GM18858 (cell line): ENCODE measurements around the gene LENEP.

Experiments used
- ATAC-seq: cut with Tn5 transposase; IDR thresholded peaks from one replicate; pipeline ENCODE4 v1.9.1; 2021; ENCODE audit not compliant: unreplicated experiment

LENEP gene

GRCh38 chr1:154960446-154961136, 32.8 kb upstream of the LENEP start:
- no peak for ATAC-seq

- ATAC-seq, result peak; percentile 59
Measured at GRCh38 chr1:154961207-154962155, 31.9 kb upstream of the LENEP start, which contains the start of gene PYGO2. PYGO2 (minus strand) TSS chr1:154961782; CDS start chr1:154961576, 206 bp downstream.

GRCh38 chr1:154962156-154962749, 31.1 kb upstream of the LENEP start:
- ATAC-seq, result no peak

DNA sequence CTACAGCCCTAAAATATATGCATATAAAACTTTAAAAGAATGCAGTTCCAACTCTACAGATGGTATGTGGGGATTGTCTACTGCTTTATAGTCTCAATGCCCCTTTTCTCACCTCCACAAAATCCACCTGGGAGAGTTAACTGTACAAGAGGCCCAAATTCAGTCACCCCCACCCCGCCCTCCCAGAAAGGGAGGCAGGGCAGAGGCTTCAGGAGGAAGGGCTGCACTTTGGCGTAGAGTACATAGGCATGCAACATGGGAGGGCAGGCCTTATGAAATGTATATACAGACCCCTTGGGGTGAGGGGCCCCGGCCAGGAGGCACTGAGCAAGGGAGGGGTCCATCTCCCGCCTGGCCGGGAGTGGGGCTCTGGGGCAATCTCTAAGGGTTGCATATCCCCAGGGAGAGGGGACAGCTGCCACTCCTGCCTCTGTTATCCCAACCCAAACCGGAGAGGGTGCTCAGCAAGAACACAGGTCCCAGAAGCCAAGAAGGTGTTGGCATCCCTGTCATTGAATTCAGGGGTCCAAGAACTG, 30.5 kb upstream of the LENEP start:
- no peak for ATAC-seq

DNA sequence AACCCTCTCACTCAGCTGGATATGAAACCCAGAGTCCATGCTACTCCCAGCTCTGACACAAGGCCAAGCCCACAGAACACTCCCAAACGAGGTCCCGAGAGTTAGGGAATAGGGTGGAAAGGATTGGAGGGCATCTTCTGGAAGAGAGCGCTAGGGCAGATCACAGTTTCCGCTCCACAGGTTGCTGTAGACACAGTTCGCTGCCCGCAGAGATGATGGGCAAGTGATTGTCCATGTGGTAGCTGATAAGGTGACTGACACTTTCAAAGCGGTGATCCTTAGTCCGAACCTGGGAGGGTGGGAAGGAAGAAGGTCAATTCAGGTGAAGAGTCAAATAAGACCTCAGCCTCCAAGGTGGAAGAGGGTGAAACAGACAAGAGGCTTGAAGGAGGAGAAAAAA, 29.7 kb upstream of the LENEP start:
- no peak for ATAC-seq

- no peak for ATAC-seq
Measured at GRCh38 chr1:154964359-154964758, 29.0 kb upstream of the LENEP start.

DNA sequence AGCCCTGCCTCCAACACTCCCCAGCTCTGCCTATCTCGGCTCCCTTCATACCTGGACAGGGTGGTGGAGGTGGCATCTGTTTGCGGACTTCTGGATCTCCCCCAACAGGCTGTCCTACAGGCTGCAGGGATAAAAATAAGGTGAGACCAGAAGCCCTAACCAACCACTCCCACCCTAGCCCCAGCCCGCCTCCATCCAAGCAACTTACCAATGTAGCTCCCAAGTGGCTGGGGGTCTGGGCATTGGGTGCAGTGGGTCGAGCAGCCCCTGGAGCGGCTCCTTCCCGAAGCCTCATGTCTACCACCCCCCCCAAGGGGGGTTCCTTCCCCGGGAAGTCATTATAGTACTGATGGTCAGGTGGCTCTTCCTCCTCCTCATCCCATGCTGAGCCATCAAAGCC, 27.3 kb upstream of the LENEP start:
- ATAC-seq, result no peak

- ATAC-seq, result no peak
Measured at GRCh38 chr1:154967331-154967950, 25.9 kb upstream of the LENEP start.

DNA sequence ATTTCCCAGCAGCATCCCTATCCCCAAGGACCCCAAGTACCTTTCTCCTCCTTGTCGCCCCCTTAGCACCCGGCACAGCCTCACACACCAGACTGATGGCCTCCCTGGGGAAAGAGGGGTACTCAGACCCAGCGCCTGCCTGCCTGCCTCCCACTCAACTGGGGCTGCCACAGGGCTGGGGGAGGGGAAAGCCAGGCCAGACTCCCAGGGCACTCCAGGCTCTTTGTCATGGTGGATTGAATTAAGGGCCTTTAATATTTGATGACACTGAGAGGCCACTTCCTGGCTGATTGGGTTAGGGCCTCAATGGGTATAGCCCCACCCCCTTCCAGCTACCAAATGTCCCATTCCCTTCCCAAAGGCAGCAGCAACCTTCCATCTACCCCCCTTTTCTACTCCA, 24.7 kb upstream of the LENEP start:
- ATAC-seq, result no peak

GRCh38 chr1:154969246-154969645, 24.1 kb upstream of the LENEP start:
- no peak for ATAC-seq

- ATAC-seq, result no peak
Measured at GRCh38 chr1:154969860-154970452, 23.4 kb upstream of the LENEP start.

DNA sequence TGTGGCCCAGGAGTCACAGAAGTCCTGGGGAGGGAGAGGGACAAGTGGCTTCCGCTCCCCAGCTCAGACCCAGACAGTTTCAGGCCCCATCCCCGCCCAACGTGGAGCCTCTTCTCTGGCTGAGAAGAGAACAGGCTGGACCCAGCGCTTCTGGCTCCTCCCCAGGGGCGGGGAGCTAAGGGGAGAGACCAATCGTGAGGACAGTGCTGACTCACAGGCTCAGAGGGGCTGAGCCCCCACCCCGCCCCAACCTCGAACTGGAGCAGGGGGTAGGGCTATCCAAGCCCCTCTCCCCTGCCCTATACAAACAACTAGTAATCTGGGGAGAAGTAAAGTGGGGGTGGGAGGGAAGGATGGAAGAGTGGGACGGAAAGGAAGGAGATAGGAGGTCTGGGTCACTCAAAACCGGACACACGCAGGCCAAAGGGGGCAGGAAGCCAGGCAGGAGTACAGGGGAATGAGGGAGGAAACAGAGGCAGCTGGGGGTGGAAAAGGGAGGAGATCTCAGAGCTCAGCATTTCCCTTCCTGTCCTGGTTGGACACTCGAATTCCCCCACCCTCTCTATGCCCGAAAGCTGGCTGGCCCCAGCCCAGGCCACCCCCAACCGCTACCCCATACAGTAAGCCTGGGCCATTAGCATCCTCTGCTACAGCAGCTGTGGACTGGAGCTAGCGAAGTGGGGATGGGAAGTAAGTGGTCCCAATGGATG, 22.6 kb upstream of the LENEP start, which contains the start of gene SHC1:
Gene SHC1, minus strand, starts transcription at position 117 of the 710 bp plus-strand sequence. CDS start 221 bp downstream, outside the sequence.
- no peak for ATAC-seq

DNA sequence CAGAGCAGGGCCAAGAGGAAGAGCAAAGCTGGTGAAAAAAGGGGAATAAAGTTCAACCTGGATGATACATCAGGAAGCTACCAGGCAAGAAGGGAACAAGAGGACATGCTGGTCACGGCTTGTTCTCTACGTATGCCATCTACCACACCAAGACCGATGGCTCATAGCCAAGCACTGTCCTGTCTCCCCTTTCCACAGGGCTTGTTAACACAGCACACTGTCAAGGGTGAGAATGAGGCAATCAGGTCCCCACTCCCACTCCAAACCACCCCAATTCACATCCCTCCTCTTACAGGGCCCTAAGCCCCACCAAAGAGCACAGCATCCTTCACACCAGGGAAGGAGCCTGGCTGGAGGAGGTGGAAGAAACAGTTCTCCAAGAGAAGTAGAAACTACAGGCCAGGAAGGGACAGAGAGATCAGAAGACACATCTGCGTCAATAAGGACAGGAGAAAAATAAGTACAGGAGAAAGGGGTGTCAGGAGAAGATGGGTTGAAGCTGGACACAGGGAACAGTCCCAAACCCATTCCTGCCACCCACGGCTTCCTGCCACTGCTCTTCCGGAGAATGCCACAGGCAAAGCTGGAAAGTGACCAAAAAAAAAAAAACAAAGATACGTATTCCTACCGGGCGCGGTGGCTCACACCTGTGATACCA, 21.9 kb upstream of the LENEP start:
- ATAC-seq, result no peak

GRCh38 chr1:154972213-154972516, 21.2 kb upstream of the LENEP start:
- ATAC-seq, result no peak

DNA sequence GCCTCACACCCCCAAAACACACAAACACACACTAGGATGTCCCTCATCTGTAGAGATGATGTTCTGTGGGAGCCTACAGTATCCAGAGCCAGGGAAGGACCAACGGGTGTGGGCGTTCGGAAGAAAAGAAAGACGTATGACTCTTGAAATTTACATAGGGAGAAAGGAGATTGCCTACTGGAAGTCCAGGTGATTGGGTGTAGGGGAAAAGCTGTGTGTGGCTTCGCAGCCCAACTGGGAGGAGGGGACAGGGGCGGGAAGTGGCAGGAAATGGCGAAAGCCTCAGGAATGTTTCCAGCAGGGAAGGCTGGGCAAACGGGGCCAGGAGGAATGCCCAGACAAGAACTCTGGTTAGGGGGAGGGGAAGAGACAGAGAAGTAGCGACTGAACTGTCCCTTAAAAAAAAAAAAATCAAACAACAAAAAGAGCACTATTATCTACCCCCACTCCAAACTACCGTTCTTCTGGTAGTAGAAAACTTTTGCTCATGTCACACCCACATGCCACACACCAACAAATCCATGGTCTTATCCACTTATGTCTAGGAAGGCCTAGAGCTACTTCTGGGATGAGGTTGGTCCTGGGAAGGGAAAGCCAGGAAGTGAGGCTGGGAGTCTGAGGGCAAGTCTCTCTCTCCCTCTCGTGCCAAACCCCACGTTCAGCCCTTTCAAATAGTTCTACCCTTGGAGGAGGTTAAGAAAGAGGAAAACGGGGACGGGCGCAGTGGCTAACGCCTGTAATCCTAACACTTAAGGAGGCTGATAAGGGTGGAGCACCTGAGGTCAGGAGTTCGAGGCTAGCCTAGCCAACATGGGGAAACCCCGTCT, 20.7 kb upstream of the LENEP start:
- ATAC-seq, result no peak

DNA sequence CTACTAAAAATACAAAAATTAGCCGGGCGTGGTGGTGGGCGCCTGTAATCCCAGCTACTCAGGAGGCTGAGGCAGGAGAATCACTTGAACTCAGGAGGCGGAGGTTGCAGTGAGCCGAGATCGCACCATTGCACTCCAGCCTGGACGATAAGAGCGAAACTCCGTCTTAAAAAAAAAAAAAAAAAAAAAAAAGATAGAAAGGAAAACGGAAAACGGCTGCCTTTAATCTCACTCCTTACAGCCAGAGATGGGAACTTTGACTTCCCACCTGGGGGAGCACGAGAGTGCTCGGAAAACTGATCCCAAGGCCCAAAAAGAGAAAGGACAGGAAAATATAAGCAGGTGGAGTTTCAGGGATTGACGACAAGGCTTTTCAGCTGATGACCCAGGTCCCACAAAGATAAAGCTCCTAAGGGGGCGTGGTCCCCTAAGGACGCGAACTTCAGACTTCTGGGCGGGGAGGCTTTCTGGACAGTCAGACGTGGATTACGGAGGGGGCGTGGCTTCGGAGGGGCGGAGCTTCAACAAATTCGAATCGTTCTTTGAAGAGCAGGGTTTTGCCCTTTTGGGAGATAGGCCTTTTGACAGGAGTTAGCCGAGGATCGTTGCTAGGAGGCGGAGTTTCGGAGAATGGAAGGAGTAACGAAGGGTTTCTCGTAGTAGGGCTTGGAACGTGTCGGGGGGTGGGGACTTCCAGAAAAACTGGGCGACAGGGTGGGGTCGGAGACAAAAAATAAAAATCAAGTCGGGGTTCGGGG, 19.9 kb upstream of the LENEP start:
- ATAC-seq, result no peak

DNA sequence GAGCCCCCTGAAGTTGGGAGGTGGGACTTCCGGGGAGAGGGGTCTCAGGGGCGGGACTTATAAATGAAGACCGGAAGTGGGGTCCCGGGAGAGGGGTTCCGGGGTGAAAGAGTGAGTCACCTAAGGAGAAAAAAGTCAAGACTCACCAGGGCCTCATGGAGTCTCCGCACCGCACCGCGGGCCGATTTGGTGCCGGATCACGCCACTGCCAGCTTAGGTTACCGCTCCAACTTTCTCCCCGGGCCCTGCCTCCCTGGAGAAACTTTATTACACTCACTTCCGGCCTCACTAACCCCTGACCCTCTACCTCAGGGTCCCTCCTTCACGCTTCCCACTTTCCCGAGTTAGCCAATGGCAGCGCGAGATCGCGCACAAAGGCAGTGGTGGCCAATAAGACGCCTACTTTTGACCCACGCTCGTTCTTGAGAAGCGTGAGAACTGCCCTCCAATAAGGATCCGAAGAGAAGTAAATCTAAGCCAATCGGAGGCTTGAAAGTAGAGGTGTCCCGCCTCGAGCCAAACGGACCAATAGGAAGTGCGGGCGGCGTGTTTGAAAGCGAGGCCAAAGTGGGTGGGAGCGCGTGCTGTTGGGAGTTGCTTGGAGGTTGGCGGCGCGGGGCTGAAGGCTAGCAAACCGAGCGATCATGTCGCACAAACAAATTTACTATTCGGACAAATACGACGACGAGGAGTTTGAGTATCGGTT, 19.1 kb upstream of the LENEP start, which contains the start of gene CKS1B:
Gene CKS1B, plus strand, starts transcription at position 580 of the 706 bp plus-strand sequence. Its CDS starts 65 bp downstream, at position 645.
- ATAC-seq, result peak; percentile 74
